ENCODE results near the gene ADAM11.
A peak's percentile ranks its signal among the peaks of the same experiment; 100 is the strongest.

ADAM11 gene

DNA sequence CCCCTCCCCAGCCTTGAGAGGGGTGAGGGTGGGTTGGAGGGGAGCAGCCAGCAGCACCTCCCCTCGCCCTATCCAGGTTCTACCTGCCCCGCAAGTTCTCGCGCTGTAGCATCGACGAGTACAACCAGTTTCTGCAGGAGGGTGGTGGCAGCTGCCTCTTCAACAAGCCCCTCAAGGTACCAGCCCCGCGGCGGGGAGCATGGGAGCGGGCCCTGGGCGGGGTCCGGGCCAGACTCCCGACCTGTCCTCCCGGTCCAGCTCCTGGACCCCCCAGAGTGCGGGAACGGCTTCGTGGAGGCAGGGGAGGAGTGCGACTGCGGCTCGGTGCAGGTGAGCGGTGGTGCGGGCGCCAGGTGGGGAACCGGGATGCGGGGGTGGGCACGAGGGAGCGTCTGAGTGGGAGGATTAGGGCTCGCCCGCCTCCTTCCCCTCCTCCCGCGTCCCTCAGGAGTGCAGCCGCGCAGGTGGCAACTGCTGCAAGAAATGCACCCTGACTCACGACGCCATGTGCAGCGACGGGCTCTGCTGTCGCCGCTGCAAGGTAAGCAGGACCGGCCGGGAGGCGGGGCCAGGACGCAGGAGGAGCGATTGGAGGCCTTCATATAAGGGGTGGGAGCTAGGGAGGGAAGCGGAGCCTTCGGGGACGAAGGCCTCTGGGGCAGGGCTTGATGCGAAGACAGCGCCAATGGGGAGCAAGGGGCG, 16.5 kb downstream of the ADAM11 start:
- DNase-seq (ENCODE audit: low spot score), result peak; percentile 99

DNA sequence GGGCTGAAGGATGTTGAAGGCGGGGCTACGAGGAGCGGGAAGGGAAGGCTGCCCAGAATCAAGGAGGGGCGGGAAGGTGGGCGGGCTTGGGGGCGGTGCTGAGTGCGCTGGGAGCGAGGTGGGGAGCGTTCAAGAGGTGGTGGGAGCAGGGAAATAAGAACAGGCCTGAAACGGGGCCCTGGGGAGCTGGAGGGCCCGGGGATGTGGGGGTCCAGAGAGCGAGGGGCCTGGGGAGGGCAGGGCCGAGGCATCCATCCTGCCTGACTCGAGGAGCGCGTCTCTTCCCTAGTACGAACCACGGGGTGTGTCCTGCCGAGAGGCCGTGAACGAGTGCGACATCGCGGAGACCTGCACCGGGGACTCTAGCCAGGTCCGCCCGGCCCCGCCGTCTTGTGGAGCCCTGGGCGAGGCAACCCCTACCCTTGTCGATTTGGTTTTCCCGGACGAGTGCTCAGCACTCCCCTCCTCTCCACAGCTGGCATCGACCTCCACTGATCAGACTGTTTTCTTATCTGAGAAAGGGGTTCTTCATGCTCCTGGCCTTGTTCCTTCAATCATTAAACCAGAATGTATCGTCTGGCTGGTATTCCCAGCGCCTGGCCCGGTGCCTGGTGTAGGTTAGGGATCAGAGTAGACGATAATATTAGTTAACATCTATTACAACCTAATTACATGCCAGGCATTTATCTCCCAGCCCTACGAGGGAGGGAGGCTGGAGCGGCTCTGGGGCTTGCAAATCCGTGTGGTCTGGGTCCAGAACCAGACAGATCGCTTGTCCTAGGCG, 17.2 kb downstream of the ADAM11 start:
- no peak for DNase-seq (ENCODE audit: low spot score)

GRCh38 chr17:44776628-44777393, 18.0 kb downstream of the ADAM11 start:
- DNase-seq (ENCODE audit: low spot score), result no peak

DNA sequence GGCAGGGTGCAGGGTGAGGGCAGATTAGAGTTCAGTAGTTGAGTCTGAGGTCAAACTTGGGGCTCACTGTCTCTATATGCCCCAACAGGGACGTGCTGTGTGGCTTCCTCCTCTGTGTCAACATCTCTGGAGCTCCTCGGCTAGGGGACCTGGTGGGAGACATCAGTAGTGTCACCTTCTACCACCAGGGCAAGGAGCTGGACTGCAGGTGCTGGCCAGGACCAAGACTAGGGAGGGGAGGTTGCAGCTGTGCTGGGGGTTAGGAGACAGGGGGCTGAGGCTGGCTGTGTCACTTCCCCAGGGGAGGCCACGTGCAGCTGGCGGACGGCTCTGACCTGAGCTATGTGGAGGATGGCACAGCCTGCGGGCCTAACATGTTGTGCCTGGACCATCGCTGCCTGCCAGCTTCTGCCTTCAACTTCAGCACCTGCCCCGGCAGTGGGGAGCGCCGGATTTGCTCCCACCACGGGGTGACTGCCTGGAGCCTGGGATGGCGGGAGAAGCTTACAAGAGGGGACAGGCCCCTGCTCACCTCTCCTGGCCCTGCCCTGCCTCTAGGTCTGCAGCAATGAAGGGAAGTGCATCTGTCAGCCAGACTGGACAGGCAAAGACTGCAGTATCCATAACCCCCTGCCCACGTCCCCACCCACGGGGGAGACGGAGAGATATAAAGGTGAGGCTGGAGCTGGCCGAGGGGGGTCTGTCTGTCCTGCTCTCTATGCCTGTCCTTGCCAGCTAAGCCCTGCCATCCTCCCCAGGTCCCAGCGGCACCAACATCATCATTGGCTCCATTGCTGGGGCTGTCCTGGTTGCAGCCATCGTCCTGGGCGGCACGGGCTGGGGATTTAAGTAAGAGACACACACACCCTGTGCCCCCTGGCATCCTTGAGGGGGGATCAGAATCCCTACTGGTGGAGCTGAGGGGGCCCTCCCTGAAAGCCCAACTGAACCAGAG, 18.9 kb downstream of the ADAM11 start:
- no peak for DNase-seq (ENCODE audit: low spot score)

DNA sequence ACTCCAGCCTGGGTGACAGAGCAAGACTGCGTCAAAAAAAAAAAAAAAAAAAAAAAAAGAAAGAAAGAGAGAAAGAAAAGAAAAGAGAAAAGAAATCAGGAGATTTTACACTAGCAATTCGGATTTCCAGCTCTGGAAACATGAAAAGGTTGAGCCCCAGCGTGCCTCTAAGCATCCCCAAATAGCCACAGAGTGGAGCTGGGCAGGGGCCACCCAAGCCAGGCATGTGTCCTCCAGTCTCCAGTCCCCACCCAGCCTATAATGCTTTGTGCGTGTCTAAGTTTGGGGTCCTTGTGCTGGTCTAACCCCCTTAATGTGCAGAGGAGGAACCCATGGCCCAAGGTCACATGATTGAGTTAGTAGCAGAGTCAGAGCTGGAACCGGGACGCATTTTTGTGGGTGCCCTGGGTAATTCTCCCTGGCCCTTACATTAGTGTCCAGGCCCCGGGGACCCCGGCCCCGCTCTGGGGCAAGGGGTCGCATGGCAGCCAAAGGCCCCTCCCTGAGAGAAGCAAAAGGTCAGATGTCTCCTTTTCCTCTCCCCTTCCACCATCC, 19.9 kb downstream of the ADAM11 start:
- DNase-seq (ENCODE audit: low spot score), result no peak

GRCh38 chr17:44779211-44780025, 20.6 kb downstream of the ADAM11 start:
- DNase-seq (ENCODE audit: low spot score), result peak; percentile 89

GRCh38 chr17:44780161-44780560, 21.4 kb downstream of the ADAM11 start:
- DNase-seq (ENCODE audit: low spot score), result no peak

GRCh38 chr17:44780845-44781480, 22.2 kb downstream of the ADAM11 start:
- DNase-seq (ENCODE audit: low spot score), result no peak

DNA sequence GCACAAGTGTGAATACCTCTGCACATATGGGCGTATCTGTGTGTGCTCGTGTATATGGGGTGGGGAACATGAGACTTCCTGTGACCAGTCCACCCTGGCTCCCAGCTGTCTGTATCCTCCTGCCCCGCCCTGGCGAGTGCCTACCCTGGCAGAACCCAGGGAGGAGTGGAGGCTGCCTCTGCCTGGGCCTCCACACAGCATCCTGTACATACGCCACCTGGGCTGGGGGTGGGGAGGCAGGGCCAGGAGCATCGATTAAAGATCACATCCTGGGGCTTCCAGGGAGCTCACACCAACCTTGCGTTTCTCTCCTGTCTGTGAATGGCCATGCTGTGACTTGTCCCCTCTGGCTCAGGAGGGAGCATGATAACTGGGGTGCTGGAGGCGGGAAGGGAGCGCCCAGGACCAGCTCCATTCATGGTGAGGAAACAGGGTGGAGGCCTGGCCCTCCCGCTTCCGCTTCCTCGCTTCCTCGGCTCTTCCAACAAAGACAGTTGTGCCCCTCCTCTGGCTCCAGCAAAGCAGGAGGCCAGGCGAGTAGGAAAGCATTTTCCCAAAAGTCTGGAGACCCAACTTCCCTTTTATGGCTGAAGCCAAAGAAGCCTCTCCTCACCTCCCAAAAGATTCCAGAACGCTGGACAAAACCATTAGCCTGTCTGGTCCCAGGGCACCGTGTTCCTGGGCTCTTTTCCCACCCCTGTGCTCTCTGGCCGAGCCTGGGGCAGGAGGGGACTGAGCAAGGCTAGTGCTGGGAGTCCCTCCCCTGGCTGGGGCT, 22.9 kb downstream of the ADAM11 start:
- no peak for DNase-seq (ENCODE audit: low spot score)

DNA sequence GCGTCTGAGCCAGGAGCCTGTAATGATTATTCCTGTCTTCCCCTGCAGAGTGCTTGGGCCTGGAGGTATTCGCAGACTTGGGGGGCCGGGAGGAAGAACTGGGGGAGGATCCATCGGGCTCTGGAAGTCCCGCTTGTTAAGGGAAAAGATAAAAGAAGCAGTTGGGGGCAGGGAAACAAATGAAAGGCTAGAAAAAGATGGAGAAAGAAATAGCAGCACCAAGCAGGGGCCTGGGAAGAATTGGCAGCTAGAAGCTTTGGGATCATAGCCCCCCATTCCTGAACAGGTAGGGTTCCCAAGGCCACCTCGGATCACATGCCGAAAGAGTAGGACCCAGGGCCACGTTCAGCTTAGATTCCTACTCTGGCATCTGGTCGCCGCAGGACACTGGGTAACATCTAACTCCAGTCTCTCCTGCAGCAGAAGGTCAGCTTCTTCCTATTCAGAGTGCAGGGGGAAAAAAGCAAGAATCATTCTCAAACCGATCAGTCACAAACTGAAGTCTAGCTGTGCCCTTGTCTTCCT, 23.6 kb downstream of the ADAM11 start:
- no peak for DNase-seq (ENCODE audit: low spot score)

GRCh38 chr17:44785921-44786320, 27.1 kb downstream of the ADAM11 start:
- DNase-seq (ENCODE audit: low spot score), result no peak

DNA sequence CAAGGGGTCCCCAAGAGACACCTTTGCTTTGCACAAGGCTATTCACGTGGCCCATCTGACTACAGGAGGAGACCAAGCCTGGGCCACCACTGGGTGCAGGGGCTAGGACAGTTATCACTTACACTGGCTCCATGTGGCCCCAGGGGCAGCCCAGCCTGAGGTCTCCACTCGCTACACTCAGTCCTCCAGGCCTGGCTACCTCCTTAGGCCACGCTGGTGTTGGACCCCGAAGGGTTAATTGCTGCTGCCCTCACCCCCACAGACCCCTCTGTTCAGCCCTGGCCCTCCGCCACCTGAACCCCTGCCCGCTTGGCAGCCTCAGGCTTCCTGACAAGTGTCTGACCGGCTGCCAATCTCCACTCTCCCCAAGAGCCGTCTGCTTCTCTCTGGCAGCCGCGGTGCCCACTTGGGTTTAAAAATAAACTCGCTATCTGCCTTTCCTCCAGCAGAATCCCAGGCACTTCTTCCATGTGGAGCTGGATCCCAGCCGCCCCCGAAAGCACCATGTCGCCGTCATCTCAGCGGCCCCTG, 27.8 kb downstream of the ADAM11 start:
- no peak for DNase-seq (ENCODE audit: low spot score)

DNA sequence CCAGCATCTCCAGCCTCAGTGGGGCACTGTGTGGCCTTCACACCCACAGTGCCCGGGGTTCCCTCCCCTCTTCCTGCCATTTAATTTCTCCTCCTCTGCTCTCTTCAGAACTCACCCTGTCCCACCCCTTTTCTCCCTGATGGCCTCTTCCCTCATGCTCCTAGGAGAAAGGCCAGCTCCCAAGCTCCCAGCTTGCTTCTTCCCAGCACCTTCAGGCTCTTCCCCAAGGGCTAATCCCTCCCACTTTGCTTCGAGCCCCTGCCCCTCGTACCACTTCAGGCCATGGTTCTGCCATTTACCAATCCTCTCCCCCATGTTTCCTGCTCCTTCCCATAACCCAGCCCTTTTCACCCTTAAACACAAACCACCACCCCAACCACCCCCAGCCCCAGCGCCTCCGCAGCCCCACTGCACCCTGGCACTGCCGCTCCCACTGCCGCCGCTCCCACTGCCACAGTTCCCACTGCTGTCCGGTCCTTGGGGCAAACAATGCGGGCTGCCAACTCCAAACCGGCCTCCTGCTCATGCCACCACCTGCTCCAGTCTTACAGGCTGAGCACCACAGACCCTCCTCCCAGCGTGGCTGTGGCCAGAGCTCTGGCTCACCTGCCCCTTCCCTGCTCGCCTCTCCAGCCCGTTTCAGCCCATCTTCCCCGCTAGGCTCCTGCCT, 28.6 kb downstream of the ADAM11 start:
- DNase-seq (ENCODE audit: low spot score), result no peak

- DNase-seq (ENCODE audit: low spot score), result no peak
Observed at GRCh38 chr17:44788139-44788538, 29.4 kb downstream of the ADAM11 start.

GRCh38 chr17:44792276-44792675, 33.5 kb downstream of the ADAM11 start:
- no peak for DNase-seq (ENCODE audit: low spot score)

GRCh38 chr17:44793885-44794842, 35.4 kb downstream of the ADAM11 start:
- no peak for DNase-seq (ENCODE audit: low spot score)

DNA sequence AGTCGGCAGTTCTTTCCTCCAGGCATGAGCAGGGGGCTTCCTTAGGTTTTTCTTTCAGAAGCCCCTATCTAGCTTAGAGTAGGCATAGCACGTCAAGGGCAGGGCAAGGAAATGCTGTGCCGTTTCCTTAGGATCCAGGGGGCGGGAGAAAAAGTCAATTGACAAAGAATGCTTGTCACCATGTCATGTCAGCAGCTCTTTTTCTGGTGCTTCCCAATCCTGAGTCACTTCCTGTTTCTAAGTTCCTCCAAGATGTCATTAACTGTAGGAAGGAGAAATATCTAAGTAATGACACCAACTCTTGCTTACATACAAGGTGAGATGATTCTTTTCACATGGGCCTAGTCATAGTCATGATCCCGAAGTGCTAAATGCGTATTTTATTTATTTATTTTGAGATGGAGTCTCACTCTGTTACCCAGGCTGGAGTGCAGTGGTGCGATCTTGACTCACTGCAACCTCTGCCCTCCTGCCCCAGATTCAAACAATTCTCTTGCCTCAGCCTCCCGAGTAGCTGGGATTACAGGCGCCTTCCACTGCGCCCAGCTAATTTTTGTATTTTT, 36.1 kb downstream of the ADAM11 start:
- DNase-seq (ENCODE audit: low spot score), result peak; percentile 58

Measured in AG20443 (cell line).